H9 (cell line): ENCODE results near the gene EML2. TPM values are rescaled to one million over a fixed set of nuclear protein-coding genes. Genes with fewer than 3 reads are reported as not detected.
A peak's percentile ranks its signal among the peaks of the same experiment; 100 is the strongest.

Source experiments
- DNase-seq: peaks from one replicate; pipeline ENCODE4 v3.0.0-alpha.2; 2017
- H2AFZ ChIP-seq: one replicate; pipeline ENCODE4 v1.6.1; 2013; ENCODE audit warnings: mild to moderate bottlenecking, low read length, control low read depth, moderate library complexity
- H2AK5ac ChIP-seq: 2 replicates; pipeline ENCODE4 v1.6.1; 2013; ENCODE audit warnings: low read length, control low read depth, mixed read lengths; ENCODE audit not compliant: insufficient read length
- H2BK120ac ChIP-seq: one replicate; pipeline ENCODE4 v1.6.1; 2013; ENCODE audit warnings: low read depth, mild to moderate bottlenecking, low read length, control low read depth, inconsistent platforms; ENCODE audit not compliant: poor library complexity, severe bottlenecking
- H2BK12ac ChIP-seq: 2 replicates; pipeline ENCODE4 v1.6.1; 2013; ENCODE audit warnings: low read length, control low read depth, mixed read lengths, low read depth; ENCODE audit not compliant: insufficient read length
- H2BK15ac ChIP-seq: 2 replicates; pipeline ENCODE4 v1.6.1; 2013; ENCODE audit warnings: low read depth, low read length, control low read depth
- H2BK20ac ChIP-seq: one replicate; pipeline ENCODE4 v1.6.1; 2013; ENCODE audit warnings: low read depth, mild to moderate bottlenecking, low read length, control low read depth, inconsistent platforms; ENCODE audit not compliant: poor library complexity, severe bottlenecking
- H2BK5ac ChIP-seq: 2 replicates; pipeline ENCODE4 v1.6.1; 2013; ENCODE audit warnings: low read length, control low read depth, mixed read lengths; ENCODE audit not compliant: insufficient read length
- H3K14ac ChIP-seq: 2 replicates; pipeline ENCODE4 v1.6.1; 2013; ENCODE audit warnings: low read length, control low read depth; ENCODE audit not compliant: insufficient read depth
- H3K18ac ChIP-seq: 2 replicates; pipeline ENCODE4 v1.6.1; 2013; ENCODE audit warnings: low read depth, mild to moderate bottlenecking, mixed read lengths, low read length, control low read depth; ENCODE audit not compliant: insufficient read length
- H3K23ac ChIP-seq: 2 replicates; pipeline ENCODE4 v1.6.1; 2013; ENCODE audit warnings: low read length, control low read depth, mixed read lengths, low read depth; ENCODE audit not compliant: insufficient read length
- H3K23me2 ChIP-seq: 2 replicates; pipeline ENCODE4 v1.6.1; 2013; ENCODE audit warnings: low read depth, mild to moderate bottlenecking, mixed read lengths, low read length, control low read depth; ENCODE audit not compliant: insufficient read length, poor library complexity, severe bottlenecking
- H3K27ac ChIP-seq: 2 replicates; pipeline ENCODE4 v1.5.1; 2013; ENCODE audit warnings: low read length, control low read depth, mixed read lengths, low read depth; ENCODE audit not compliant: insufficient read length
- H3K27me3 ChIP-seq: 2 replicates; pipeline ENCODE4 v1.6.1; 2013; ENCODE audit warnings: low read length, control low read depth, inconsistent platforms; ENCODE audit not compliant: insufficient read depth
- H3K4ac ChIP-seq: 2 replicates; pipeline ENCODE4 v1.6.1; 2013; ENCODE audit warnings: low read depth, mild to moderate bottlenecking, control low read depth, inconsistent platforms, low read length, moderate library complexity
- H3K4me1 ChIP-seq: 2 replicates; pipeline ENCODE4 v1.6.1; 2013; ENCODE audit warnings: low read length, control low read depth, inconsistent platforms; ENCODE audit not compliant: insufficient read depth
- H3K4me2 ChIP-seq: 2 replicates; pipeline ENCODE4 v1.6.1; 2013; ENCODE audit warnings: low read length, control low read depth, mixed read lengths; ENCODE audit not compliant: insufficient read length, insufficient read depth
- H3K56ac ChIP-seq: 2 replicates; pipeline ENCODE4 v1.6.1; 2013; ENCODE audit warnings: low read depth, mild to moderate bottlenecking, mixed read lengths, low read length, control low read depth; ENCODE audit not compliant: insufficient read length
- H3K79me1 ChIP-seq: 2 replicates; pipeline ENCODE4 v1.6.1; 2013; ENCODE audit warnings: low read depth, mild to moderate bottlenecking, moderate library complexity, low read length, control low read depth, inconsistent platforms; ENCODE audit not compliant: insufficient read depth, poor library complexity, severe bottlenecking
- H3K79me2 ChIP-seq: 2 replicates; pipeline ENCODE4 v1.6.1; 2013; ENCODE audit warnings: low read length, control low read depth, inconsistent platforms; ENCODE audit not compliant: insufficient read depth
- H3K9ac ChIP-seq: 2 replicates; pipeline ENCODE4 v1.6.1; 2013; ENCODE audit warnings: low read length, control low read depth, mixed read lengths; ENCODE audit not compliant: insufficient read length; ENCODE audit errors: extremely low read depth
- H3K9me3 ChIP-seq: one replicate; pipeline ENCODE4 v1.6.1; 2013; ENCODE audit warnings: low read depth, low read length, inconsistent platforms; ENCODE audit not compliant: control insufficient read depth
- H3T11ph ChIP-seq: one replicate; pipeline ENCODE4 v1.6.1; 2013; ENCODE audit warnings: mild to moderate bottlenecking, low read length, control low read depth, inconsistent platforms
- H4K20me1 ChIP-seq: one replicate; pipeline ENCODE4 v1.6.1; 2013; ENCODE audit not compliant: control insufficient read depth, insufficient read length, insufficient read depth
- H4K5ac ChIP-seq: 2 replicates; pipeline ENCODE4 v1.6.1; 2013; ENCODE audit warnings: low read depth, mild to moderate bottlenecking, mixed read lengths, low read length, control low read depth; ENCODE audit not compliant: insufficient read length
- H4K8ac ChIP-seq: replicated peaks from 2 replicates; pipeline ENCODE4 v1.6.1; 2013; ENCODE audit warnings: low read length, control low read depth, mixed read lengths, low read depth; ENCODE audit not compliant: insufficient read length
- H4K91ac ChIP-seq: 2 replicates; pipeline ENCODE4 v1.6.1; 2013; ENCODE audit warnings: low read depth, mild to moderate bottlenecking, moderate library complexity, mixed read lengths, low read length, control low read depth; ENCODE audit not compliant: insufficient read length
- H3K27ac Mint-ChIP-seq, 3 experiments: 2 replicates in 2 of 3; 3 replicates in 1 of 3; pipeline ENCODE4 v1.8.0; 2020 to 2021; ENCODE audit warnings: mixed read lengths in 3 of 3, mild to moderate bottlenecking in 1 of 3, moderate library complexity in 1 of 3
- H3K27me3 Mint-ChIP-seq: 2 replicates; pipeline ENCODE4 v1.8.0; 2021; ENCODE audit warnings: low read depth, mild to moderate bottlenecking, moderate library complexity, mixed read lengths
- H3K36me3 Mint-ChIP-seq, 3 experiments: 2 replicates in 2 of 3; 3 replicates in 1 of 3; pipeline ENCODE4 v1.8.0; 2020 to 2021; ENCODE audit warnings: low read depth in 3 of 3, mixed read lengths in 3 of 3; ENCODE audit not compliant: insufficient read depth in 1 of 3
- H3K4me1 Mint-ChIP-seq, 2 experiments: 2 replicates each; pipeline ENCODE4 v1.8.0; 2020; ENCODE audit warnings: mixed read lengths in 2 of 2
- H3K4me3 Mint-ChIP-seq, 2 experiments: 2 replicates in 1 of 2; 3 replicates in 1 of 2; pipeline ENCODE4 v1.8.0; 2020 to 2021; ENCODE audit warnings: mild to moderate bottlenecking in 2 of 2, mixed read lengths in 2 of 2, moderate library complexity in 1 of 2
- H3K9me3 Mint-ChIP-seq, 2 experiments: 2 replicates in 1 of 2; 3 replicates in 1 of 2; pipeline ENCODE4 v1.8.0; 2020; ENCODE audit warnings: mild to moderate bottlenecking in 2 of 2, mixed read lengths in 2 of 2, moderate library complexity in 1 of 2
- CTCF ChIP-seq: fragments of 200-600 bp; sonication (generic); conservative IDR thresholded peaks from 3 replicates; pipeline ENCODE4 v1.8.0; 2021; ENCODE audit warnings: antibody characterized with exemption, mild to moderate bottlenecking
- WGBS: extraction: QIAGEN DNeasy Blood & Tissue Kit; methylation state at CpG from one replicate; pipeline ENCODE4 v1.1.7; 2013; ENCODE audit warnings: missing lambda C conversion rate, low lambda C conversion rate, mixed read lengths; ENCODE audit not compliant: insufficient read length; ENCODE audit errors: extremely low coverage; 5-methylcytosine and 5-hydroxymethylcytosine counted together
- total RNA-seq: library from RNA; stranded (reverse); gene quantifications from 2 replicates; pipeline ENCODE4 v1.2.1, GENCODE V29; 2021

Gene EML2
- total RNA-seq, 1 experiment from 2014 or later: 22.6 TPM

GRCh38 chr19:45616704-45617017 lies 22.5 kb downstream of the EML2 start:
- Histone ChIP-seq H4K5ac (no peak overlapping the region), H3K9ac (peak overlapping the region; percentile 52), H3T11ph (no peak overlapping the region), H2BK15ac (no peak overlapping the region), H3K4me1 (no peaks in the 10 kb centered on the region), H3K14ac (peak overlapping the region; percentile 84), H3K79me2 (no peaks in the 10 kb centered on the region), H2BK12ac (no peak overlapping the region), H2BK5ac (no peak overlapping the region), H3K27ac (no peak overlapping the region), H4K20me1 (no peaks in the 10 kb centered on the region), H3K18ac (peak overlapping the region; percentile 56), H4K8ac (no peak overlapping the region), H2AFZ (no peak overlapping the region), H3K23me2 (peaks cover 6% of the 10 kb centered on the region), H3K23ac (no peak overlapping the region), H3K27me3 (no peaks in the 10 kb centered on the region), H2BK120ac (no peak overlapping the region), H3K4me2 (peak overlapping the region; percentile 91), H2BK20ac (no peak overlapping the region), H3K9me3 (no peaks in the 10 kb centered on the region), H2AK5ac (no peak overlapping the region), H3K79me1 (no peaks in the 10 kb centered on the region), H3K56ac (no peak overlapping the region), H4K91ac (no peak overlapping the region), H3K4ac (peak overlapping the region; percentile 10; the same call in 1 of the 2 replicates)
- H3K36me3 Mint-ChIP-seq: peaks cover 7 to 44% (median 38%) of the 10 kb centered on the region in 3 experiments; a peak in 6 of 7 replicates
- H3K4me1 Mint-ChIP-seq: peaks cover 5 to 23% of the 10 kb centered on the region in 2 experiments; a peak in 3 of 4 replicates
- WGBS: no CpG with 5 or more reads among the region's 10 CpGs
- H3K4me3 Mint-ChIP-seq: peak overlapping the region; percentile 78 to 95
- TF ChIP-seq CTCF: no peak
- no peaks in the 10 kb centered on the region for H3K9me3 Mint-ChIP-seq
- peak; percentile 62 for DNase-seq
- peak overlapping the region; percentile 82 to 97 (median 91); a peak in 6 of 7 replicates for H3K27ac Mint-ChIP-seq
- H3K27me3 Mint-ChIP-seq: no peaks in the 10 kb centered on the region
